Measurements from ENCODE around the gene KCNMB1. TPM values are rescaled to one million over a fixed set of nuclear protein-coding genes. Genes with fewer than 3 reads are reported as not detected.

Gene KCNMB1
- total and polyA plus RNA-seq, 2 of the 13 experiments (the other 11 are each of a cell fraction or from before 2014, with no cell fraction given), result not detected

DNA sequence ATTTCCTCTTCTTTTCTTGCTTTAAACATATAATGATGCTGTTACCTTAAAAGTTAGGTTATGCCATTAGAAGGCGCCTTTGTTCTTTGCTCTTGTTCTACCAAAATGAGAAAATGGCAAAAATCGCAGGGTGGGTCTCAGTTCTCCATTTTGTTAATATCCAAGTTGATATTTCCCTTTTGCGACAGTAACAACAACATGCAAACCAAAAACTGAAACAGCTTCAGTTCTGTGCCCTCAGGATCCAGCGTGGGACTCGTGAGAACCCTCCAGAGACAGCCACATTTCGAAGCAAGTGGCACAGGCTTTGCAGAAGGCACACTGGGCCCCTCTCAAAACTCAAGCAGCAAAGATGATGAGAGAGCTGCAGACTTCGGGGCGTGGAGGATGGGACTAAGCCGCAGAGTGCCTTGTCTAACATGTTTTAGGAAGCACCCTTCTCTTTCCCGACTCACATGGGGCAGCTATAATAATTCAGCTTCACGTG is 58.6 kb downstream of the KCNMB1 start (continued):
- no peak for TF ChIP-seq FOXP1 (IDR thresholded peaks at IDR 0.05)
- TF ChIP-seq FOXP1 (CRISPR knock-in tag; IDR thresholded peaks at IDR 0.05), result no peak
- TF ChIP-seq SRF (IDR thresholded peaks at IDR 0.05; ENCODE audit: low read depth, low read length), result no peak
- TF ChIP-seq ZNF891 (CRISPR knock-in tag; IDR thresholded peaks at IDR 0.05), result no peak
- TF ChIP-seq ZNF34 (CRISPR knock-in tag; IDR thresholded peaks at IDR 0.05; ENCODE audit: borderline replicate concordance), result no peak
- TF ChIP-seq, protein P1, sequence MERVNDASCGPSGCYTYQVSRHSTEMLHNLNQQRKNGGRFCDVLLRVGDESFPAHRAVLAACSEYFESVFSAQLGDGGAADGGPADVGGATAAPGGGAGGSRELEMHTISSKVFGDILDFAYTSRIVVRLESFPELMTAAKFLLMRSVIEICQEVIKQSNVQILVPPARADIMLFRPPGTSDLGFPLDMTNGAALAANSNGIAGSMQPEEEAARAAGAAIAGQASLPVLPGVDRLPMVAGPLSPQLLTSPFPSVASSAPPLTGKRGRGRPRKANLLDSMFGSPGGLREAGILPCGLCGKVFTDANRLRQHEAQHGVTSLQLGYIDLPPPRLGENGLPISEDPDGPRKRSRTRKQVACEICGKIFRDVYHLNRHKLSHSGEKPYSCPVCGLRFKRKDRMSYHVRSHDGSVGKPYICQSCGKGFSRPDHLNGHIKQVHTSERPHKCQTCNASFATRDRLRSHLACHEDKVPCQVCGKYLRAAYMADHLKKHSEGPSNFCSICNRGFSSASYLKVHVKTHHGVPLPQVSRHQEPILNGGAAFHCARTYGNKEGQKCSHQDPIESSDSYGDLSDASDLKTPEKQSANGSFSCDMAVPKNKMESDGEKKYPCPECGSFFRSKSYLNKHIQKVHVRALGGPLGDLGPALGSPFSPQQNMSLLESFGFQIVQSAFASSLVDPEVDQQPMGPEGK (CRISPR knock-in tag; IDR thresholded peaks at IDR 0.05), result no peak
- TF ChIP-seq, protein P2, sequence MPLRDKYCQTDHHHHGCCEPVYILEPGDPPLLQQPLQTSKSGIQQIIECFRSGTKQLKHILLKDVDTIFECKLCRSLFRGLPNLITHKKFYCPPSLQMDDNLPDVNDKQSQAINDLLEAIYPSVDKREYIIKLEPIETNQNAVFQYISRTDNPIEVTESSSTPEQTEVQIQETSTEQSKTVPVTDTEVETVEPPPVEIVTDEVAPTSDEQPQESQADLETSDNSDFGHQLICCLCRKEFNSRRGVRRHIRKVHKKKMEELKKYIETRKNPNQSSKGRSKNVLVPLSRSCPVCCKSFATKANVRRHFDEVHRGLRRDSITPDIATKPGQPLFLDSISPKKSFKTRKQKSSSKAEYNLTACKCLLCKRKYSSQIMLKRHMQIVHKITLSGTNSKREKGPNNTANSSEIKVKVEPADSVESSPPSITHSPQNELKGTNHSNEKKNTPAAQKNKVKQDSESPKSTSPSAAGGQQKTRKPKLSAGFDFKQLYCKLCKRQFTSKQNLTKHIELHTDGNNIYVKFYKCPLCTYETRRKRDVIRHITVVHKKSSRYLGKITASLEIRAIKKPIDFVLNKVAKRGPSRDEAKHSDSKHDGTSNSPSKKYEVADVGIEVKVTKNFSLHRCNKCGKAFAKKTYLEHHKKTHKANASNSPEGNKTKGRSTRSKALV (CRISPR knock-in tag; IDR thresholded peaks at IDR 0.05), result no peak
- TF ChIP-seq RFXAP (CRISPR knock-in tag; IDR thresholded peaks at IDR 0.05; ENCODE audit: borderline replicate concordance), result no peak
- TF ChIP-seq POLR2AphosphoS5 (IDR thresholded peaks at IDR 0.05; ENCODE audit: low read depth, low read length), result no peak
- no peak for TF ChIP-seq AGO1 (IDR thresholded peaks at IDR 0.05; ENCODE audit: low read depth, low read length, poor library complexity, severe bottlenecking)

DNA sequence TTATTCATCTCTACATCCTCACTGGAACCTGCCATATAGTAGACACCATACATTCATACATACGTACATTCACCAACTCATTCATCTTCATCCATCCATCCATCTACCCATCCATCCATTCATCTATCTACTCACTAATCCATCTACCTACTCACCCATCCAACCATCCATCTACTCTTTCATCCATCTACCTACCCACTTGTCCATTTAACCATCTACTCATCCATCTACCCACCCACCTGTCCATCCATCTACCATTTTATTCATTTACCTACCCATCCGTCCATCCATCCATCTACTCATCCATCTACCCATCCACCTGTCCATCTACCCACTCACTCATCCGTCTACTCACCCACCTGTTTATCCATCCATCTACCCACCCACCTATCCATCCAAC is 59.6 kb downstream of the KCNMB1 start:
- no peaks in the 10 kb centered on the region for H3K4me1 ChIP-seq (ENCODE audit: insufficient read depth, low read length)
- no peak overlapping the region for H3K9ac ChIP-seq (ENCODE audit: insufficient read depth, low read depth, low read length)
- BruUV-seq (replicated peaks), result no TSS peak
- 13% methylated on average over 3 of the region's 3 CpGs for WGBS (ENCODE audit: low lambda C conversion rate)
- H3K27ac ChIP-seq (ENCODE audit: extremely low read length, insufficient read depth, low read length), result no peak overlapping the region
- H3K4me3 ChIP-seq (replicated peaks in 1 of 3; ENCODE audit: insufficient read depth in 1 of 3, low read depth in 2 of 3, low read length in 3 of 3), result no peak overlapping the region
- no peak overlapping the region for H3K4me2 ChIP-seq (ENCODE audit: low read depth, low read length)
- H3K27me3 ChIP-seq (ENCODE audit: control insufficient read depth in 1 of 2, insufficient read depth in 2 of 2, low read length in 2 of 2), result no peaks in the 10 kb centered on the region; a peak in 1 of 5 replicates
- H3K36me3 ChIP-seq (replicated peaks in 1 of 2; ENCODE audit: control insufficient read depth in 1 of 2, insufficient read depth in 2 of 2, low read length in 2 of 2), result no peaks in the 10 kb centered on the region
- no peaks in the 10 kb centered on the region for H4K20me1 ChIP-seq (ENCODE audit: insufficient read depth, low read length)
- no peaks in the 10 kb centered on the region for H3K79me2 ChIP-seq (ENCODE audit: insufficient read depth, low read length)
- FAIRE-seq, result no peak
- H2AFZ ChIP-seq (ENCODE audit: low read length), result no peak overlapping the region
- no peak for TF ChIP-seq ZFY (CRISPR knock-in tag; IDR thresholded peaks at IDR 0.05)
- TF ChIP-seq, protein P3, sequence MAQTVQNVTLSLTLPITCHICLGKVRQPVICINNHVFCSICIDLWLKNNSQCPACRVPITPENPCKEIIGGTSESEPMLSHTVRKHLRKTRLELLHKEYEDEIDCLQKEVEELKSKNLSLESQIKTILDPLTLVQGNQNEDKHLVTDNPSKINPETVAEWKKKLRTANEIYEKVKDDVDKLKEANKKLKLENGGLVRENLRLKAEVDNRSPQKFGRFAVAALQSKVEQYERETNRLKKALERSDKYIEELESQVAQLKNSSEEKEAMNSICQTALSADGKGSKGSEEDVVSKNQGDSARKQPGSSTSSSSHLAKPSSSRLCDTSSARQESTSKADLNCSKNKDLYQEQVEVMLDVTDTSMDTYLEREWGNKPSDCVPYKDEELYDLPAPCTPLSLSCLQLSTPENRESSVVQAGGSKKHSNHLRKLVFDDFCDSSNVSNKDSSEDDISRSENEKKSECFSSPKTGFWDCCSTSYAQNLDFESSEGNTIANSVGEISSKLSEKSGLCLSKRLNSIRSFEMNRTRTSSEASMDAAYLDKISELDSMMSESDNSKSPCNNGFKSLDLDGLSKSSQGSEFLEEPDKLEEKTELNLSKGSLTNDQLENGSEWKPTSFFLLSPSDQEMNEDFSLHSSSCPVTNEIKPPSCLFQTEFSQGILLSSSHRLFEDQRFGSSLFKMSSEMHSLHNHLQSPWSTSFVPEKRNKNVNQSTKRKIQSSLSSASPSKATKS (CRISPR knock-in tag; IDR thresholded peaks at IDR 0.05), result no peak
- intact Hi-C loops (cut with micrococcal nuclease; ENCODE audit: unreplicated experiment) (no loop called here), in situ Hi-C loops (cut with HindIII; ENCODE audit: extremely low pct_ligation_motif_present, low pct_unique_long_range_greater_than_20kb) (no loop called here)
- ChIA-PET POLR2A (no interaction called here), CTCF (ENCODE audit: low intra/inter-chr PET ratio, low total read pairs) (no interaction called here)
- ATAC-seq, result no peak
- no peak for DNase-seq (ENCODE audit: low spot score)
- no peaks in the 10 kb centered on the region for H3K9me3 ChIP-seq (ENCODE audit: low read length)
